MCF 10A (cell line): Measurements from ENCODE around the gene IL1A. TPM values are rescaled to one million over a fixed set of nuclear protein-coding genes. Genes with fewer than 3 reads are reported as not detected.

Experiments used
- BruUV-seq: library from RNA; stranded (reverse); fragments of 400-500 nt; replicated peaks from 2 replicates; lab custom pipeline; 2021; lab: Mats Ljungman, UMichigan
- CTCF ChIA-PET: fragments of 300-600 bp; sonication (Branson Sonifier 250); formaldehyde crosslinking; extraction: SDS; loops from one replicate; lab custom pipeline; 2021; ENCODE audit warnings: antibody characterized with exemption, inconsistent platforms; lab: Yijun Ruan, JAX
- POLR2A ChIA-PET: fragments of 300-600, 350-650 bp; sonication (Branson Sonifier 250); formaldehyde crosslinking; extraction: SDS; loops from one replicate; lab custom pipeline; 2020; ENCODE audit warnings: antibody characterized with exemption, inconsistent platforms; lab: Yijun Ruan, JAX
- DNase-seq: peaks from one replicate; pipeline ENCODE4 v3.0.0-alpha.2; 2018; ENCODE audit not compliant: unreplicated experiment
- H3K27ac Mint-ChIP-seq: one replicate; pipeline ENCODE4 v1.8.0; 2022; ENCODE audit warnings: mild to moderate bottlenecking, low read depth, mixed read lengths; ENCODE audit not compliant: unreplicated experiment
- H3K27me3 Mint-ChIP-seq: one replicate; pipeline ENCODE4 v1.8.0; 2022; ENCODE audit warnings: mixed read lengths; ENCODE audit not compliant: insufficient read depth, unreplicated experiment
- H3K36me3 Mint-ChIP-seq: one replicate; pipeline ENCODE4 v1.8.0; 2022; ENCODE audit warnings: mild to moderate bottlenecking, moderate library complexity, mixed read lengths; ENCODE audit not compliant: insufficient read depth, unreplicated experiment
- H3K4me1 Mint-ChIP-seq: one replicate; pipeline ENCODE4 v1.8.0; 2022; ENCODE audit warnings: mixed read lengths; ENCODE audit not compliant: insufficient read depth, unreplicated experiment
- H3K4me3 Mint-ChIP-seq: one replicate; pipeline ENCODE4 v1.8.0; 2022; ENCODE audit warnings: mild to moderate bottlenecking, moderate library complexity, mixed read lengths; ENCODE audit not compliant: unreplicated experiment
- H3K9me3 Mint-ChIP-seq: one replicate; pipeline ENCODE4 v1.8.0; 2022; ENCODE audit warnings: mixed read lengths; ENCODE audit not compliant: unreplicated experiment
- CTCF ChIP-seq: fragments of 200-600 bp; IDR thresholded peaks from one replicate; pipeline ENCODE4 v1.8.0; 2022; ENCODE audit warnings: antibody characterized with exemption, mild to moderate bottlenecking; ENCODE audit not compliant: unreplicated experiment
- intact Hi-C: fragments of 100-400 bp; cut with micrococcal nuclease; formaldehyde crosslinking; loops from 2 replicates; pipeline ENCODE4 v1.14.1; 2022
- total RNA-seq: library from RNA; stranded (reverse); gene quantifications from 2 replicates; pipeline ENCODE4 v1.2.3, GENCODE V29; 2022

The IL1A gene
- total RNA-seq, 1 experiment from 2014 or later: 170 TPM

DNA sequence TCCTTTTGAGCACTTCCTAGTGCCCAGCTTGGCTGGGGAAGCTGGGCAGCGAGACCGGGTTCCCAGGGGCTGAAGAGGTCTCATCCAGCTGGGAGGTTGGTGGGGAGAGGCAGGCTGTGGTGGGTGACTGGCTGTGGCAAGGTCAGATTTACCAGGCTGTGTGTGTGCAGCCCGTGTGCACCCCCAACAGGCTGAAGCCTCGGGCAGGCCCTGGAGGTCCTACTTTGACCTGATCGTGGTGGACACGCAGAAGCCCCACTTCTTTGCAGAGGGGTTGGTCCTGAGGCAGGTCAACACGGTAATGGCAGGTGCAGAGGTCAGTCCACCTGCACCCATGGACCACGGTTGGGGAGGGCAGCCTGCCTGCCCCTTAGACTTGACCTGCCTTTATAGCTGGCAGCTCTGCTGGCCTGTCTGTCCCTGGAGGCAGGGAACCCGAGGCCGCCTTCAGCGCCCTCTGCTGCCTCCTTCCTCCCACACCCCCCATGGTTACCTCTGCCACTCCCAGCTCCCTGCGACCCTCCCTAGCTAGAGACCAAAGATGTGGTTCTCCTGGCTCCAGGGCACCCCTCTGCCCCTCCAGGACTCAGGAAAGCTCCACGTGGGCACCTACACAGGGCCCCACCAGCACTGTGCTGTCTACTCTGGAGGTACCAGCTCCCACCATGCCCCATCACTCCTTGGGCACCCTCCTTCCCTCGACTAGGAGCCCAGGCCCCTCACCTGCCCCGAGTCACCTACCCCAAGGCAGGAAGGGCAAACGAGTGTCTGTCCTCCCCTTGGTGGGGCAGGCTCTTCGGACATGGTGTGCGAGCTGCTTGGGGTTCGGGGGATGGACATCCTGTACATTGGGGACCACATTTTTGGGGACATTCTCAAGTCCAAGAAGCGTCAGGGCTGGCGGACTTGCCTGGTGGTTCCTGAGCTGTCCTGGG is 59.4 kb downstream of the IL1A start:
- peak; percentile 33 for DNase-seq

DNA sequence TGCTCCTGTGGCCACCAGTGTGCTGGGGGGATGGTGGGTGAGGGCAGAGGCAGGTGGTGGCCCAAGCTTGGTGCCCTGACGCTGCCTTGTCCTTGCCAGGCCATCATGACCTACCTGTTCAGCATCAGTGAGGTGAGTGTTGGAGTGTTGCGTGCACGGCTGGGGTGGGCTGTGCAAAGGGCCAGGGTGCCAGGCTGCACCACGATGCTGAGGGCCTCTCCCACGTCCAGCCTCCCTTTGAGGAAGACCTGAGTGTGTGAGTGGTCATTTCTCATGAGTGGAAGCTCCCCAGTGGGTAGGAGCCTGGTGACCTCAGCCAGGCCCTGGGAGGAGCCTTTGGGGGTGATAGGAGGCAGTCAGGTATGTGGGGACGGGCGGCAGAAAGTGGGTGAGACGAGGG is 60.3 kb downstream of the IL1A start:
- POLR2A ChIA-PET: interaction anchor here (0.5 to 6.2 kb wide), 4 partner anchors 12 to 449 kb away, joined by 3 to 53 read pairs (median 26); partner anchors contain the start of gene SLC20A1
- Mint-ChIP-seq H3K4me1 (no peaks in the 10 kb centered on the region), H3K36me3 (no peaks in the 10 kb centered on the region), H3K27me3 (no peaks in the 10 kb centered on the region), H3K9me3 (no peaks in the 10 kb centered on the region), H3K27ac (no peak overlapping the region), H3K4me3 (no peak overlapping the region)
- BruUV-seq: no TSS peak
- intact Hi-C loops: no loop called here
- no peak for DNase-seq
- CTCF ChIA-PET: interaction anchor here (0.6 to 9.7 kb wide), 6 partner anchors 19 to 217 kb away, joined by 3 to 210 read pairs (median 6); no protein-coding TSS in a partner anchor
- TF ChIP-seq CTCF: no peak

More for the DNA sequence above, 59.4 kb downstream of the IL1A start:
- intact Hi-C loops: no loop called here
- peak; percentile 37 for TF ChIP-seq CTCF
- BruUV-seq: no TSS peak
- ChIA-PET POLR2A (interaction anchor here (0.6 to 6.2 kb wide), 7 partner anchors 33 to 450 kb away, joined by 4 to 53 read pairs (median 15); partner anchors contain the start of gene SLC20A1), CTCF (interaction anchor here (0.6 to 9.7 kb wide), 14 partner anchors 9 to 793 kb away, joined by 3 to 210 read pairs (median 8); partner anchors contain the start of gene SLC20A1)
- Mint-ChIP-seq H3K36me3 (no peaks in the 10 kb centered on the region), H3K9me3 (no peaks in the 10 kb centered on the region), H3K4me1 (no peaks in the 10 kb centered on the region), H3K4me3 (no peak overlapping the region), H3K27me3 (no peaks in the 10 kb centered on the region), H3K27ac (no peak overlapping the region)

Other genes with a start within 250 kb of the IL1A start
- 51.6 and 74.0 TPM in 2 replicates for gene POLR1B, start 242.0 kb downstream of the IL1A start, total RNA-seq
- 54.5 and 56.1 TPM in 2 replicates for gene CHCHD5, start 199.9 kb downstream of the IL1A start, total RNA-seq
- 242 and 295 TPM in 2 replicates for gene SLC20A1, start 138.6 kb downstream of the IL1A start, total RNA-seq
- gene NT5DC4, start 63.5 kb downstream of the IL1A start, total RNA-seq: not detected in 2 replicates
- 14.7 and 21.6 TPM in 2 replicates for gene CKAP2L, start 19.9 kb downstream of the IL1A start, total RNA-seq
- 5.4 and 5.5 TPM in 2 replicates for gene IL1B, start 52.3 kb upstream of the IL1A start, total RNA-seq
- not detected in 2 replicates for gene IL37, start 126.7 kb upstream of the IL1A start, total RNA-seq
- not detected in 2 replicates for gene IL36G, start 193.5 kb upstream of the IL1A start, total RNA-seq
- gene IL36A, start 221.0 kb upstream of the IL1A start, total RNA-seq: not detected in 2 replicates